ENCODE measurements around the gene NR3C1.

The NR3C1 gene

GRCh38 chr5:143403593-143404415 lies at the start of gene NR3C1:
TSS of gene NR3C1 (minus strand) at chr5:143403686. CDS start at chr5:143400839, 2,847 bp downstream.
- peak; percentile 89 for DNase-seq

- DNase-seq = no peak
Measured at GRCh38 chr5:143449772-143450171, 46.3 kb upstream of the NR3C1 start.

GRCh38 chr5:143448518-143448917 lies 45.0 kb upstream of the NR3C1 start:
- no peak for DNase-seq

GRCh38 chr5:143447983-143448382 lies 44.5 kb upstream of the NR3C1 start:
- DNase-seq = no peak

GRCh38 chr5:143446535-143447226 lies 43.2 kb upstream of the NR3C1 start:
- DNase-seq = no peak

- no peak for DNase-seq
Measured at GRCh38 chr5:143445776-143446175, 42.3 kb upstream of the NR3C1 start.

- DNase-seq = no peak
Measured at GRCh38 chr5:143443330-143443729, 39.8 kb upstream of the NR3C1 start.

- no peak for DNase-seq
Measured at GRCh38 chr5:143442385-143442784, 38.9 kb upstream of the NR3C1 start.

- DNase-seq = no peak
Measured at GRCh38 chr5:143440448-143441115, 37.1 kb upstream of the NR3C1 start.

- no peak for DNase-seq
Measured at GRCh38 chr5:143437666-143438273, 34.3 kb upstream of the NR3C1 start.

GRCh38 chr5:143436871-143437270 lies 33.4 kb upstream of the NR3C1 start:
- no peak for DNase-seq

GRCh38 chr5:143435210-143435657 lies 31.7 kb upstream of the NR3C1 start:
- DNase-seq = peak; percentile 69

GRCh38 chr5:143434261-143435209 lies 31.0 kb upstream of the NR3C1 start:
- DNase-seq = peak; percentile 75

- no peak for DNase-seq
Measured at GRCh38 chr5:143433670-143434069, 30.2 kb upstream of the NR3C1 start.

GRCh38 chr5:143432658-143433239 lies 29.3 kb upstream of the NR3C1 start:
- DNase-seq = no peak

GRCh38 chr5:143431789-143432188 lies 28.3 kb upstream of the NR3C1 start:
- DNase-seq = no peak

- DNase-seq = no peak
Measured at GRCh38 chr5:143428738-143429420, 25.4 kb upstream of the NR3C1 start.

GRCh38 chr5:143428155-143428554 lies 24.7 kb upstream of the NR3C1 start:
- no peak for DNase-seq

- no peak for DNase-seq
Measured at GRCh38 chr5:143427122-143427735, 23.7 kb upstream of the NR3C1 start.

- DNase-seq = no peak
Measured at GRCh38 chr5:143426437-143426991, 23.0 kb upstream of the NR3C1 start.

Measured in CD4-positive, alpha-beta T cell treated with Interleukin-15 for 1 hour (primary cell).